Vagina (tissue), 2 donors: ENCODE measurements around the gene GTF2IRD1. TPM values are rescaled to one million over a fixed set of nuclear protein-coding genes. Genes with fewer than 3 reads are reported as not detected.

Source experiments
- DNase-seq, 2 donors: peaks; one replicate each; pipeline ENCODE4 v3.0.0-alpha.2; 2017; ENCODE audit errors: extremely low spot score in 2 of 2
- H3K27ac ChIP-seq: fragments of 200-600 bp; sonication (generic); one replicate; pipeline ENCODE4 v1.5.1; 2019
- H3K27me3 ChIP-seq: fragments of 200-600 bp; sonication (generic); one replicate; pipeline ENCODE4 v1.5.1; 2019
- H3K36me3 ChIP-seq, 2 donors: fragments of 200-600 bp; sonication (generic); one replicate each; pipeline ENCODE4 v1.5.1; 2017 to 2019
- H3K4me1 ChIP-seq: fragments of 200-600 bp; sonication (generic); one replicate; pipeline ENCODE4 v1.5.1; 2019
- H3K4me3 ChIP-seq, 2 donors: fragments of 200-600 bp; sonication (generic); 1 replicate in 1 of 2; 2 replicates in 1 of 2; pipeline ENCODE4 v1.5.1; 2016 to 2019
- H3K9me3 ChIP-seq: fragments of 200-600 bp; sonication (generic); one replicate; pipeline ENCODE4 v1.5.1; 2019
- CTCF ChIP-seq, 3 experiments: fragments of 450-650 bp in 2 of 3; fragments of 200-600 bp in 1 of 3; sonication (generic) in 1 of 3; IDR thresholded peaks; one replicate each; pipeline ENCODE4 v1.5.1; 2017 to 2019; ENCODE audit warnings: antibody characterized with exemption in 3 of 3, mild to moderate bottlenecking in 2 of 3, moderate library complexity in 2 of 3
- POLR2A ChIP-seq, 2 donors: fragments of 450-650 bp; IDR thresholded peaks; one replicate each; pipeline ENCODE4 v1.6.1; 2017; ENCODE audit warnings: antibody characterized with exemption in 2 of 2, mild to moderate bottlenecking in 2 of 2, moderate library complexity in 2 of 2
- POLR2AphosphoS5 ChIP-seq, 2 donors: sonication (generic); formaldehyde crosslinking; IDR thresholded peaks; one replicate each; pipeline ENCODE4 v1.9.0; 2017; ENCODE audit warnings: antibody characterized with exemption in 2 of 2, mild to moderate bottlenecking in 2 of 2, low read depth in 1 of 2; ENCODE audit not compliant: insufficient read depth in 1 of 2
- intact Hi-C: fragments of 100-400 bp; cut with DNase I; formaldehyde crosslinking; loops from one replicate; pipeline ENCODE4 v1.15.1; 2023
- total RNA-seq: library from RNA; depleted of rRNA; stranded (reverse); fragments of >200 nt; gene quantifications from one replicate; pipeline ENCODE4 v1.2.3, GENCODE V29; 2016

Gene GTF2IRD1
- total RNA-seq, 1 donor from 2014 or later = 33.6 TPM

GRCh38 chr7:74567318-74567668 is 113.6 kb downstream of the GTF2IRD1 start:
- TF ChIP-seq CTCF (IDR thresholded peaks at IDR 0.05) (no peak), POLR2A (IDR thresholded peaks at IDR 0.05) (no peak), POLR2AphosphoS5 (IDR thresholded peaks at IDR 0.05; ENCODE audit: insufficient read depth in 1 of 2, low read depth in 1 of 2) (no peak)
- DNase-seq = no peak
- no peak overlapping the region for H3K4me3 ChIP-seq
- H3K27me3 ChIP-seq = no peaks in the 10 kb centered on the region
- intact Hi-C loops = loop anchor here (10.0 kb wide), 1 partner anchor 142 kb away; no protein-coding TSS in a partner anchor
- peaks cover 0 to 9% of the 10 kb centered on the region in 2 donors for H3K36me3 ChIP-seq
- no peak overlapping the region for H3K27ac ChIP-seq
- H3K9me3 ChIP-seq = no peaks in the 10 kb centered on the region
- no peaks in the 10 kb centered on the region for H3K4me1 ChIP-seq

- intact Hi-C loops = loop anchor here (10.0 kb wide), 1 partner anchor 144 kb away; no protein-coding TSS in a partner anchor
- H3K4me1 ChIP-seq = peaks cover 11% of the 10 kb centered on the region
Measured at GRCh38 chr7:74568658-74569057, 115.0 kb downstream of the GTF2IRD1 start.

GRCh38 chr7:74569501-74570075 is 115.9 kb downstream of the GTF2IRD1 start:
- H3K4me1 ChIP-seq = peaks cover 14% of the 10 kb centered on the region
- H3K36me3 ChIP-seq = peaks cover 0 to under 1% of the 10 kb centered on the region in 2 donors
- intact Hi-C loops = loop anchor here (10.0 kb wide), 1 partner anchor 145 kb away; no protein-coding TSS in a partner anchor
- H3K27me3 ChIP-seq = no peaks in the 10 kb centered on the region
- no peak for TF ChIP-seq POLR2A (IDR thresholded peaks at IDR 0.05)
- TF ChIP-seq CTCF (IDR thresholded peaks at IDR 0.05) = no peak
- DNase-seq = no peak
- no peak overlapping the region for H3K27ac ChIP-seq
- H3K4me3 ChIP-seq = no peak overlapping the region
- H3K9me3 ChIP-seq = no peaks in the 10 kb centered on the region

More at GRCh38 chr7:74568658-74569057, 115.0 kb downstream of the GTF2IRD1 start:
- Histone ChIP-seq H3K9me3 (no peaks in the 10 kb centered on the region), H3K36me3 (peaks cover 0 to 4% of the 10 kb centered on the region in 2 donors), H3K27me3 (no peaks in the 10 kb centered on the region), H3K4me3 (no peak overlapping the region), H3K27ac (no peak overlapping the region)
- no peak for DNase-seq
- no peak for TF ChIP-seq POLR2AphosphoS5 (IDR thresholded peaks at IDR 0.05; ENCODE audit: insufficient read depth in 1 of 2, low read depth in 1 of 2)
- TF ChIP-seq POLR2A (IDR thresholded peaks at IDR 0.05) = no peak
- TF ChIP-seq CTCF (IDR thresholded peaks at IDR 0.05) = no peak

- intact Hi-C loops = no loop called here
- TF ChIP-seq CTCF (IDR thresholded peaks at IDR 0.05) (no peak), POLR2AphosphoS5 (IDR thresholded peaks at IDR 0.05; ENCODE audit: insufficient read depth in 1 of 2, low read depth in 1 of 2) (no peak), POLR2A (IDR thresholded peaks at IDR 0.05) (no peak)
- DNase-seq = no peak
- H3K27ac ChIP-seq = no peak overlapping the region
- no peaks in the 10 kb centered on the region for H3K36me3 ChIP-seq
- no peaks in the 10 kb centered on the region for H3K27me3 ChIP-seq
- no peak overlapping the region for H3K4me3 ChIP-seq
- H3K4me1 ChIP-seq = peaks cover 20% of the 10 kb centered on the region
- H3K9me3 ChIP-seq = no peaks in the 10 kb centered on the region
Measured at GRCh38 chr7:74570533-74571156, 116.9 kb downstream of the GTF2IRD1 start.
